ENCODE results near the gene ARAP1.

The ARAP1 gene

DNA sequence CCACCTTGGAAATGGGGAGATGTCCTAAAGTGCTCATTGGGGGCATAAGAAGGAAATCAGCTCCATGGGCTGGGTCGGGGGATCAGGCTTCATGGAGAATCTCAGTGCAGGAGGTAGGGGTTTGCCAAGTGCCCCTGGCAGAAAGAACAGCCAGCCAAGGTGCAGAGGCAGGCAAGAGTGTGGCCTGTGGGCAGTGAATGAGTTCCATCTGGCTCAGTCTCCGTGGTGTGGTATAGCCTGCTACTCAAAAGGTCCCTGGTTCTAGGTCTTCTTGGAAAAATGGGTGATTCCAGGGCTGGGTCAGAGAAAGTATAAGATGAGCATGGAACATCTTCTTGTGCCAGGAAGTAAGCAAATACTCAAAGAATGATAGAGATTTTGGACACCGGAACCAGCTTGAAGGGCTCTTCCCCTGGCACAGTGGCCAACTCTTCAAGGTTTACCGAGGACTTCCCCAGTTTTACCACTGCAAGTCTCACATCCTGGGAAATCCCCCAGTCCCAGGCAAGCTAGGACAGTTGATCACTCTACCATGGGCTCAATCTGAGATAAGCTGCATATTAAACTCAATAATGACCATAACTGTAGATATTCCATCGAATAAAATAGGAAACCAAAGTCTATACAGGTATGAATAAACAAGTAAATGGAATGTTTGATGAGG is 10.6 kb upstream of the ARAP1 start:
- no peak for DNase-seq (ENCODE audit: low read depth in 2 of 2)

DNA sequence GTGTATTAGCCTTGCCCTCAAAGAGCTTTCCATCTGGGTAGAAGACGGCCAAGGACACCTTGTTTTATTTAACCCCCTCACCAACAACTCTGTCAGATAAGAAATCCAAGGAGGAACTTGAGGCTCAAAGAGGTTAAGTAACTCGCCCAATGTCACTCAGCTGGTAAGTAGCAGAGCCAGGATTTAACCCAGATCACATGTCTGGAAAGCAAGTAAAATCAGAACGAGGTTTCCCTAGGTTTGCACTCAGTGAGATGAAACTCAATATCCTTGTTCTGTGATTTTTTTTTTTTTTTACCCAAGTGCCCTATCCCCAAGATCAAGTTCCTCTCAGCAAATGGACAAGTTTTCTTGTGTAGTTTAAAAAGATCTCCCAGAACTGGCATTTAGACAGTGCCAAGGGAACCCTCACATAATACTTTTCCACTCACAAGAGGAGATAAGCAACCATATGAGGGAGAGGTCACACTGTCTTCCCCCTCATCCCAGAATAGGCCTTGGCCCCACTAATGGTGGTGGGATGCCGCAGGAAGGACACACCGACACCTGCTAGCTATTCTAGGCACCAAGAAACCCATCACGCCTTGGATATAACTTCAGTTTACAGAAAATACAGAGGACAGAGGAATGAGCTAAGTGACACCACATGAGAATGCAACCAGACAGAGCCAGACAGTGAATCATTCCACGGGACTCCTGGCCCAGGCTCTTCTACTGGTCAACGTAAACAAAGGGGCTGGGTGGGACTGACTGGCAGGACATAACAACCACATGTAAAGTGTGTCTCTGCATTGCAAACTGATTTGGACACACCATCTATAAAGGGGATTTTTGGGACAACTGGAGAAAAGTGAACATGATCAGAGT is 8.6 kb upstream of the ARAP1 start:
- no peak for DNase-seq (ENCODE audit: low read depth in 2 of 2)

DNA sequence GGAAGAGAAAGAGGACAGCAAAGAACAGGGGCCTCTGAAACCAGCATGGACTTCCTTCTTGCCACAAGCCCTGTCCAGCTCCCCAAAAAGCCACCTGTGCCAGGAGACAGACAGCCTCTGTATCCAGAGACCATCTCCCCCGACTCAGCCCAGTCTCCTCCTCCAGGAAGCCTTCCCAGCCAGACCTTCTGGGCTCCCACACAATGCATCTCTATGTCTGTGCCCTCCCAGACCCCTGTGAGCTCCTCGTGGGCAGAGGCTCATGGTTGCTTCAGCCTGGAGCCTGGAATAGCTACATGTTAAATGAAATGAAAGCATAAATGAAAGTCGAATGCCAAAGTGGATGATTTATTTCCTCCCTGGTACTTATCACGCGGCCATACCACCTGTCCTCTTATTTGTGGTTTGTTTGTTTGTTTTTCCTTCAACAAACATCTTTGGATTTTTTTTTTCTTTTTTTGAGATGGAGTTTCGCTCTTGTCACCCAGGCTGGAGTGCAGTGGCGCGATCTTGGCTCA is 7.3 kb upstream of the ARAP1 start:
- DNase-seq (ENCODE audit: low read depth in 2 of 2) = no peak

- no peak for DNase-seq (ENCODE audit: low read depth in 2 of 2)
Measured at GRCh38 chr11:72758690-72759389, 6.6 kb upstream of the ARAP1 start.

DNA sequence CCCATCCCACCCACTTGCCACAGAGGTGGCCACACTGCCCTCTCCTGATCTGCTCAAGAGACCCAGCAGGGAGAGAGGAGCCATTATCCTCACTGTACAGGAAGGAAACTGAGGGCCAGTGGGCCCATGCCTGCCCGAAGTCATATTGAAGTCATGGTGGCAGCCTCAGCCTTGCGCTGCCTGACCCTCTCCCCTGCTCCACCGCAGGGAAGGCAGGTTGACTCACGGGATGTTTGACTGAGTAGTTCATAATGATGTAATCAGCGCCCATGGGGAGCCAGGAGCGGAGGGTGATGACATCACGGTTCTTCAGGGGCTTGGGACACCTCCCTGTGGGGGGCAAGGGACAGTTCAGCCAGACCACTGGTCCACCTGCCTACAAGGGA is 6.1 kb upstream of the ARAP1 start:
- no peak for DNase-seq (ENCODE audit: low read depth in 2 of 2)

DNA sequence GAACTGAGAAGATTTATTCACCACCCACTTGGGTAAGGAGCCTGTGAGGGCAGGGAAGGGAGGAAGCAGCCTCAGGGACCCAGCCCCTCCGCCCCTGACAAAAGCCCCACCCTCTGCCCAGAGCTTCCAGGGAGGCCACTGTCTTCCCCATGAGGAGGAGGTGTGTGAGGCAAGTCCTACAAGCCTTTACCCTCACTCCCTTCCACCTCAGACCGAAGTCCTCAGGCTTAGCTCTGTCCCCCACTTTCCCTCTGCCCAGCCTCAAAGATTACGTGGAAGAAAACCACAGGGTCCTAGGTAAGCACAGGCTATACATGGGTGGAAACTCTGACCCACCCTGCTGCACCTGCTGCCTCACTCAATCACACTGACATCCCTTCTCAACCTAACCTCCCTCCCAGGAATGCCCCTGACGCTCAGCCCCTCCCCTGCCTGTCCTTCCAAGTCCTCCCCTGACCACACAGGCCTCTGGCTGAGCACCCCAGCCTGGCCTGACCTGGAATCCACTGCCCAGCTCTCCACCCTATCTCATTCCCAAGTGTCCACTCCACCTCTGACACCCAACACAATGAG is 3.6 kb upstream of the ARAP1 start:
- no peak for DNase-seq (ENCODE audit: low read depth in 2 of 2)

DNA sequence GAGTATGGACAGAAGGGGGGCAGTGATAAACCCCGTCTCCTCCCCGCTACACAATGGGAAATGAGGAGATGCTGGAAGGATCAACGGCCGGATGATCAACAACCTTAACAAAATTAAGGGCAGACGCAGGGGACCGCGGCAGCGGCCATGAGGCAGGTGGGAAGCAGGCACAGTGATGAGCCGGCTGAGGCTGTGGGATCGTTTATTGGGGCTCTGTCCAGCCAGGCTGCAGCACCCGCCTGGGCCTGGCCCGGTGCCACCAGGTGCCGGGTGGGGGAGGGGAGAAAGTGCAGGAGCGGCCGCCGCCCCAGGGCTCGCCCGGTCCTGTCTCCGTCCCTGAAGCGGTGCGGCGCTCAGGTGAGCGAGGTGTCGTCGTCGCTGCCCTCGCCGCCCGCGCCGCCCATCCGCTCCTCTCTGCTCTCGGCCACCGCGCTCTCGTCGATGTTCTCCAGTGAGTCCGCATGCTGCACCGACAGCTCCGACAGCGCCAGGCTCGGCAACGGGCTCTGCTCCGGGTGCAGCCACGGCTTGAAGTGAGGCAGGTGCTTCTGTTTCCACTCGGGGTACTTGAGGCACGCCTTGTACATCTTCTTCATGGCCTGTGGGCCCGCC is 2.4 kb upstream of the ARAP1 start:
- DNase-seq (ENCODE audit: low read depth in 2 of 2) = no peak

DNA sequence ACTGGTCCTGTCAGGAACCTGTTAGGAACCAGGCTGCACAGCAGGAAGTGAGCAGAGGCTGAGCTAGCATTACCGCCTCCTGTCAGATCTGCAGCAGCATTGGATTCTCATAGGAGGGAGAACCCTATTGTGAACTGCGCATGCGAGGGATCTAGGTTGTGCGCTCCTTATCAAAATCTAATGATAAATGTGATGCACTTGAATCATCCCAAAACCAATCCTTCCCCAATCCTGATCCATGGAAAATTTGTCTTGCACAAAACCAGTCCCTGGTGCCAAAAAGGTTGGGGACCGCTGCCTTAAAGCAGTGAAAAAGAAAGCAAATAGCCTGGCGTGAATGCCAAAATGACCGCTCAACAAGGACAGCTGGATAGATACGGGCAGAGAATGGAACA is 1.9 kb upstream of the ARAP1 start:
- DNase-seq (ENCODE audit: low read depth in 2 of 2) = no peak

DNA sequence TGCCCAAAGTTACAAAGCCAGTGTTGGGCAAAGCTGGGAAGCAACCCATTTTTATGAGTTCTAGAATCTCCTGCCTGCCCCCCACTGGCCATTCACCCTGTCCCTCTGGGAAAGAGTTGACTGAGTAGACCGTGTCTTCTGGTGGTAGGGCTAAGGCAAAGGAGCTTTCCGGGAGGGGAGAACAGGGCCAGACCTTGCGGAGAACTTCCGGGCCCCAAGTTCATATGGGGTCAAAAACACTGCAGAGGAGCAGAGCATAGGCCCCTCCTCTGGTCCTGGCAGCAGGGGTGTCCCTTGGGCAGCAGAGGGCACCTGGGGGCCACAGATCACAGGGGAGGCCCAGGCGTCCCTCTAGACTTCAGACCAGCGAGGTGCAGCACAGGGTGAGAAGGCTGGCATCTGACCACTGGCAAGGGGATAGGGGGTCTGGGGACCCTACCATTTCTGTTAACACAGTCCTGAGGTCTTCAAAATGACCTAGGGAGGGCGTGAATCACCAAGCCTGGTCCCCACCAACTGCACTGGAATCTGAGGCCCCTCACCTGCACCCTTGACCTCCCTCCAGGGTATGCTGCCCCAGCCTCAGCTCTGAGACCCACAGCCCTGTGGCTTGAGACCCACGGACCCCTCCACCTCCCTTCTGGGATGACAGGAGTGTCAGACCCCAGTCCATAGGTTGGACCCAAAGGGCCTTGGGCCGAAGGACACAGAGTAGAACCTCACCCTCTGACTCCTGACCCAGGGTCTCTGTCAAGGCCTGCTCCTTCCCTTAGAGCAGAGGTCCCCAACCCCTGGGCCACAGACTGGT is 1.3 kb upstream of the ARAP1 start:
- DNase-seq (ENCODE audit: low read depth in 2 of 2) = no peak

DNA sequence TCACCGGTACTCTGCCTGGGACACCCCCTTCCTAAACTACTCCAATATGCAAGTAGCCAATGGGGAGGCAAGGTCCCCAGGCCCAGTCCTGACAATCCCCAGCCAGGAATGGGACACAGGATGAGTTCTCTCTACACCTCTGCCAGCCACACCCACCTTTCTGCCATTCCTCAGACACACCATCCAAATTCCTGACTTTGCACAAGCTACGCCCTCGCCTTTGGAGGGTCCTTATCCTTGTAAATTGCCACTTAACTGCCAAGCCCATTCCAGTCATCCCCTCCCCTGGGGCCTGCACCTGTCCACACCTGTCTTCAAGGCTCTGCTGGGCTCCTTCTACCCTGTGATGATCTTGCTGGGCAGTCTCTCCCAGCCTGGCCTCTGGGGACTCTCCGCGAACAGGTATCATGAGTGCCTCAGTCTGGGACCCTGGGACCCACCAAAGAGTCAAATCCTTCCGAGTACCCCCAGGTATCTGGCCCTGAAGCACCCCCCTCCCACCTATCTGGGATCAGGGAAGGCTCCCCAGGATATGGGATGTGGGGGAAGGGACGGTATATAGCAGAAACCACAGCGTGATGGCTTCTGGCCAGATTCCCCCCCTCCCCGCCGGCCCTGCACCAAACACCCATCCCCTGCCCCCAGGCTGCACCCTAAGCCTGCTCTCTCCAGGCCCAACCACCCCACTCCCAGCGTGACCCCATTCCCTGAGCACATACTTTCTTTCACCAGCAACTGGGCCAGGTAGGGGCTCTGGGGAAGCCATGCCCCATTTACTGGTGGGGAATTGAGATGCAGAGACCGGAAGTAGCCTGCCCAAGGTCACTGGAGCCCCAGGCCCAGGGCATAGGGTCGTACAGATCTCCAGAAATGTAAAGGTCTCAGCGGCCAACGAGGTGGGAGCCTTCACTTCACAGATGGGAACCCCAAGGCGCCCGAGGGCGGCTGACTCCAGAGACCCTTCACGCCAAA is 806 bp downstream of the ARAP1 start:
- no peak for DNase-seq (ENCODE audit: low read depth in 2 of 2)

GRCh38 chr11:72750556-72751115 is 1.6 kb downstream of the ARAP1 start:
- DNase-seq (ENCODE audit: low read depth in 2 of 2) = no peak

GRCh38 chr11:72750086-72750485 is 2.1 kb downstream of the ARAP1 start:
- DNase-seq (ENCODE audit: low read depth in 2 of 2) = no peak

DNA sequence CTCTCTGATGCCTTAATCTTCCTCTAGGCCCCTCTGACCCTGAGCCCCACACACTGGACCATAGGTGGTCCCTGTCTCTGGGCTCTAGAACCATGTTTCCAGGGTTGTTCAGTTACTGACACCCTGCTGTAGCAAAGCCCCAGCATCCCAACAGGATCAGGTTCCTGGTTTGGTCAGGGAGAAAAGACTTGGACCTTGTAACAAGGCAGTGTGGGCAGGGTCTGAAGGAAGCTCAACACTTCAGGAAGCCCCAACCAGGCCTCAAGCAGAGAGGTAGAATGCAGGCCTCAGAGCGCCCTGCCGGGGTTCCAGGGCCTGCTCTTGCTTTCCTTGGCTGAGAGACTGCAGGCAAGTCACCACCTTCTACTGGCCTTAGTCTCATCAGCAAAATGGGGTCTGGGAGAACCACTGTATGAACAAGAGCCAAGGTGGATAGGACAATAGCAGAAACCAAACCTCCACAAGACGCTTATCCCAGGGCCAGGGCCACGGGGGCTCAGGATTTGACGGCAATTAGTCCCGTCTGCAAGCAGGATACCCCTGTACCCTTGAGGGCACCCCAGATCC is 4.8 kb downstream of the ARAP1 start:
- no peak for DNase-seq (ENCODE audit: low read depth in 2 of 2)

GRCh38 chr11:72746821-72747220 is 5.4 kb downstream of the ARAP1 start:
- DNase-seq (ENCODE audit: low read depth in 2 of 2) = no peak

DNA sequence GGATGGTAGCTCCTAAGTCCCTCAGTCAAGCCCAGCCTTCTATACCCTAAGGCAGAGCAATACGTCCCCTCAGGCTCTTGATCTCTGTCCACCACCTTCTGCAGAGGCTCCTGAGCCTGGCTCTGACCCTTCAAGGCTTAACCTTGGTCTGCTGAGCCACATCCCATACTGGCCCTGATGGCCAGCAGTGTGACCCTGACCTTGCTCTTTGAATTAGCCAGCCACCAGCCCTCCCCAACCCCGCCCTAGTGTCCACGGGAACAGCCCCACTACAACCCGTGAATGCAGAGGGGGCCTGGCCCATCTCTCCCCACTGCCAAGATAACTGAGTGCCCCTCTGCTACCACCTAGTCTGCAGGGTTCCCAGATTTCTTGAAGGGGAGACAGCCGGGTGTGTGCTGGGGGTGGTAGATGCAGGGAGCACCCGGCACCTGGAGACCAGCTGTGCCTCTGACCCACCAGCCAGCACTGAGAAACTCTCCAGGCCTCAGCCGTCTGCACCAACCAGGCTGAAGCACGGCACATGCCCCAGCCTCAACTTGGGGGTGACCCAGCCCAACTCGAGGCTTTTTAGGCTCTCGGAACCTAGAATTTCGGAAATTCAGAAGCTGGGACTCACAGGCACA is 6.2 kb downstream of the ARAP1 start:
- no peak for DNase-seq (ENCODE audit: low read depth in 2 of 2)

DNA sequence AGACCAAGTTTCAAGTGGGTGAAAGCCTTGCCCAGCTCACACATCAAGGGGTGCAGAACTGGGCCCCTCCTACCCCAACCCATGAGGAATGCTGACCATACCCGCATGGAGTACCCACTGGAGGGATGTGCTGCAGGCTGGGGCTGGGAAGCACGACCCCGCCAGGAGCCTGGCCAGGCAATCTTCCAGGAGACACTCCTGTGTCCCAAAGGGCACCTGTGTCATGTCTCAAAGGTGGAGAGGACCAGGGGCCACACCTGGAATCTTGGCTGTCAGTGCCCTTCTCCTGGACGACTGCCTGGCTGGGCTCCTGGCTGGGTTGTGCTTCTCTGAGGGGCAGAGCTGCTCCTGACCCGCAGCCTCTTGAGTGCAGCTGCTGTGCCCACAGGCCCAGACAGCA is 6.7 kb downstream of the ARAP1 start:
- no peak for DNase-seq (ENCODE audit: low read depth in 2 of 2)

GRCh38 chr11:72744474-72744873 is 7.7 kb downstream of the ARAP1 start:
- no peak for DNase-seq (ENCODE audit: low read depth in 2 of 2)

Measured in activated CD4-positive, alpha-beta T cell treated with anti-CD3 and anti-CD28 coated beads for 24 hours (primary cell).